K562 (cell line): ENCODE results near the gene MCCD1. TPM values are rescaled to one million over a fixed set of nuclear protein-coding genes. Genes with fewer than 3 reads are reported as not detected.

Source experiments
- ATAC-seq: fragments of 200-7000 bp; cut with Tn5 transposase; 3 replicates; pipeline ENCODE4 v1.9.1; 2020; ENCODE audit warnings: moderate library complexity
- BruUV-seq: library from RNA; stranded (reverse); fragments of 400-500 nt; replicated peaks from 2 replicates; lab custom pipeline; 2021; lab: Mats Ljungman, UMichigan
- CTCF ChIA-PET: fragments of 300-600 bp; formaldehyde crosslinking; extraction: SDS; loops from one replicate; lab custom pipeline; 2021; ENCODE audit warnings: low intra/inter-chr PET ratio; lab: Yijun Ruan, JAX
- POLR2A ChIA-PET: fragments of 300-600, 350-650 bp; sonication (Branson Sonifier 250); formaldehyde crosslinking; extraction: SDS; loops from one replicate; lab custom pipeline; 2021; ENCODE audit warnings: antibody characterized with exemption, inconsistent platforms; lab: Yijun Ruan, JAX
- DNase-seq, 4 experiments: peaks; one replicate each; pipeline versions ENCODE4 v3.0.0 to v3.0.0-alpha.2; 2011 to 2018; ENCODE audit warnings: low spot score in 3 of 4, mixed read lengths in 3 of 4; ENCODE audit errors: extremely low read depth in 1 of 4
- FAIRE-seq: peaks from 2 replicates; lab custom pipeline; 2011; peaks lifted over from hg19 to GRCh38; lab: Jason Lieb, UNC
- H2AFZ ChIP-seq: 2 replicates; pipeline ENCODE4 v1.6.0; 2011; ENCODE audit warnings: low read depth, low read length, control low read depth, inconsistent platforms
- H3K27ac ChIP-seq: fragments of 200-600 bp; 3 replicates; pipeline ENCODE4 v1.8.0; 2011; ENCODE audit warnings: low read depth, mild to moderate bottlenecking, control low read depth, inconsistent platforms, low read length, moderate library complexity, mixed read lengths; ENCODE audit errors: extremely low read depth
- H3K27me3 ChIP-seq, 2 experiments: fragments of 300-600 bp in 1 of 2; 2 replicates in 1 of 2; 3 replicates in 1 of 2; pipeline versions ENCODE4 v1.6.0 to v1.8.0; 2011; ENCODE audit warnings: inconsistent platforms in 2 of 2, low read length in 2 of 2, mild to moderate bottlenecking in 1 of 2, mixed read lengths in 1 of 2, moderate library complexity in 1 of 2; ENCODE audit not compliant: control insufficient read depth in 2 of 2, insufficient read depth in 2 of 2
- H3K36me3 ChIP-seq: fragments of 300-600 bp; 3 replicates; pipeline ENCODE4 v1.8.0; 2011; ENCODE audit warnings: mild to moderate bottlenecking, low read length, inconsistent platforms; ENCODE audit not compliant: control insufficient read depth, insufficient read depth
- H3K4me1 ChIP-seq, 2 experiments: fragments of 200-600 bp in 1 of 2; replicated peaks in 1 of 2; 2 replicates in 1 of 2; 3 replicates in 1 of 2; pipeline versions ENCODE4 v1.5.1 to v1.8.0; 2011; ENCODE audit warnings: inconsistent platforms in 2 of 2, low read length in 2 of 2, mild to moderate bottlenecking in 1 of 2, mixed read lengths in 1 of 2, moderate library complexity in 1 of 2; ENCODE audit not compliant: control insufficient read depth in 2 of 2, insufficient read depth in 2 of 2
- H3K4me2 ChIP-seq: 2 replicates; pipeline ENCODE4 v1.6.1; 2011; ENCODE audit warnings: low read length, control low read depth, inconsistent platforms, mixed read lengths; ENCODE audit not compliant: insufficient read depth
- H3K4me3 ChIP-seq: fragments of 200-600 bp; sonication (generic), shearing (Covaris generic); 2 replicates; pipeline ENCODE4 v1.5.1; 2016; ENCODE audit warnings: control low read depth, inconsistent platforms
- H3K79me2 ChIP-seq: fragments of 200-600 bp; 3 replicates; pipeline ENCODE4 v1.8.0; 2011; ENCODE audit warnings: low read length, inconsistent platforms; ENCODE audit not compliant: control insufficient read depth, insufficient read depth
- H3K9ac ChIP-seq, 2 experiments: 2 replicates each; pipeline versions ENCODE4 v1.6.0 to v1.6.1; 2011; ENCODE audit warnings: low read depth in 2 of 2, low read length in 2 of 2, control low read depth in 1 of 2, inconsistent platforms in 1 of 2, mild to moderate bottlenecking in 1 of 2, mixed read lengths in 1 of 2; ENCODE audit not compliant: insufficient read depth in 1 of 2
- H3K9me1 ChIP-seq: one replicate; pipeline ENCODE4 v1.6.0; 2011; ENCODE audit warnings: inconsistent platforms, mild to moderate bottlenecking, low read length, moderate library complexity; ENCODE audit not compliant: control insufficient read depth, insufficient read depth
- H3K9me3 ChIP-seq: replicated peaks from 2 replicates; pipeline ENCODE4 v1.5.1; 2011; ENCODE audit warnings: low read depth, low read length, inconsistent platforms; ENCODE audit not compliant: control insufficient read depth, insufficient read depth
- H4K20me1 ChIP-seq: replicated peaks from 2 replicates; pipeline ENCODE4 v1.6.1; 2011; ENCODE audit warnings: low read length, inconsistent platforms, mixed read lengths; ENCODE audit not compliant: control insufficient read depth, insufficient read depth
- ATF1 ChIP-seq, 2 experiments: fragments of 450-650 bp in 1 of 2; IDR thresholded peaks; 2 replicates each; pipeline ENCODE4 v1.6.1; 2016; ENCODE audit warnings: missing compliant biosample characterization in 1 of 2, missing genetic modification characterization in 1 of 2
- CREM ChIP-seq: IDR thresholded peaks from 2 replicates; pipeline ENCODE4 v1.6.1; 2014; ENCODE audit warnings: antibody characterized with exemption, low read depth
- EP300 ChIP-seq: IDR thresholded peaks from 2 replicates; pipeline ENCODE4 v1.6.1; 2012; ENCODE audit warnings: low read length, improper control_type of control experiment
- HLTF ChIP-seq: fragments of 450-650 bp; IDR thresholded peaks from 2 replicates; pipeline ENCODE4 v1.6.1; 2016
- HNRNPL ChIP-seq: fragments of 200-400 bp; formaldehyde crosslinking; IDR thresholded peaks from 2 replicates; pipeline ENCODE4 v1.6.1; 2017; ENCODE audit warnings: low read depth, mild to moderate bottlenecking, low read length
- NCOA6 ChIP-seq: fragments of 450-650 bp; IDR thresholded peaks from 2 replicates; pipeline ENCODE4 v1.6.1; 2017; ENCODE audit warnings: mild to moderate bottlenecking
- PHF8 ChIP-seq: fragments of 200-600 bp; sonication (generic); IDR thresholded peaks from 2 replicates; pipeline ENCODE4 v1.6.1; 2012; ENCODE audit warnings: mixed run types, mild to moderate bottlenecking, inconsistent platforms, low read length, moderate library complexity, borderline replicate concordance
- SNRNP70 ChIP-seq: fragments of 200-400 bp; formaldehyde crosslinking; optimal IDR thresholded peaks from 2 replicates; pipeline ENCODE3; 2017; ENCODE audit warnings: low read depth, low read length
- TEAD4 ChIP-seq, 2 experiments: sonication (generic) in 1 of 2; formaldehyde crosslinking in 1 of 2; IDR thresholded peaks; 2 replicates each; pipeline versions ENCODE4 v1.6.1 to v1.8.0; 2012 to 2022; ENCODE audit warnings: borderline replicate concordance in 1 of 2, inconsistent platforms in 1 of 2, low read length in 1 of 2, mild to moderate bottlenecking in 1 of 2, missing genetic modification reagents in 1 of 2
- ZFX ChIP-seq: sonication (generic); formaldehyde crosslinking; IDR thresholded peaks from 2 replicates; pipeline ENCODE4 v1.8.0; 2022; ENCODE audit warnings: mild to moderate bottlenecking, missing genetic modification reagents, moderate library complexity
- WGBS: fragments of 100-300 bp; shearing (Covaris generic); methylation state at CpG from one replicate; pipeline ENCODE4 v1.1.6; 2016; ENCODE audit warnings: low coverage, mixed read lengths; ENCODE audit not compliant: insufficient coverage; ENCODE audit errors: missing lambda C conversion rate; 5-methylcytosine and 5-hydroxymethylcytosine counted together
- in situ Hi-C: fragments of 300-500 bp; cut with MboI; formaldehyde crosslinking; loops from 4 replicates; pipeline ENCODE4 v1.15.0; 2018; ENCODE audit warnings: inconsistent platforms, mixed read lengths
- intact Hi-C: fragments of 100-400 bp; cut with micrococcal nuclease; formaldehyde crosslinking; loops from 2 replicates; pipeline ENCODE4 v1.14.2; 2022
- polyA plus RNA-seq, 8 experiments: library from polyadenylated mRNA; depleted of rRNA in 4 of 8; stranded (reverse) in 5 of 8; unstranded in 3 of 8; fragments of >200 nt; fragmentation: Nextera tagmentation in 2 of 8; fragmentation: Illumina TruSeq in 1 of 8; extraction: Ambion mirVana in 2 of 8; extraction: Trizol in 1 of 8; gene quantifications; 2 replicates each; pipeline versions ENCODE4 v1.2.1 to v1.2.3, GENCODE V29; 2011 to 2014; ENCODE audit warnings: inconsistent platforms in 1 of 8, missing spikeins in 1 of 8
- total RNA-seq, 7 experiments: library from RNA; depleted of rRNA in 6 of 7; stranded (reverse); fragments of >200 nt in 6 of 7; fragmentation: Illumina TruSeq in 2 of 7; extraction: Trizol in 2 of 7; gene quantifications; 2 replicates each; pipeline versions ENCODE4 v1.2.1 to v1.2.3, GENCODE V29; 2011 to 2021; ENCODE audit warnings: low replicate concordance in 1 of 7
- TF ChIP-seq, protein P1 (sequence below): fragments of 150-350 bp; conservative IDR thresholded peaks from 2 replicates; pipeline ENCODE4 v1.6.1; 2014; ENCODE audit warnings: low read length
- TF ChIP-seq, protein P2 (sequence below): sonication (generic); formaldehyde crosslinking; IDR thresholded peaks from 2 replicates; pipeline ENCODE4 v1.8.0; 2022; ENCODE audit warnings: missing genetic modification reagents, mild to moderate bottlenecking, moderate library complexity, borderline replicate concordance

The MCCD1 gene
- total and polyA plus RNA-seq, 9 of the 15 experiments (the other 6 are each of a cell fraction or from before 2014, with no cell fraction given), result not detected

DNA sequence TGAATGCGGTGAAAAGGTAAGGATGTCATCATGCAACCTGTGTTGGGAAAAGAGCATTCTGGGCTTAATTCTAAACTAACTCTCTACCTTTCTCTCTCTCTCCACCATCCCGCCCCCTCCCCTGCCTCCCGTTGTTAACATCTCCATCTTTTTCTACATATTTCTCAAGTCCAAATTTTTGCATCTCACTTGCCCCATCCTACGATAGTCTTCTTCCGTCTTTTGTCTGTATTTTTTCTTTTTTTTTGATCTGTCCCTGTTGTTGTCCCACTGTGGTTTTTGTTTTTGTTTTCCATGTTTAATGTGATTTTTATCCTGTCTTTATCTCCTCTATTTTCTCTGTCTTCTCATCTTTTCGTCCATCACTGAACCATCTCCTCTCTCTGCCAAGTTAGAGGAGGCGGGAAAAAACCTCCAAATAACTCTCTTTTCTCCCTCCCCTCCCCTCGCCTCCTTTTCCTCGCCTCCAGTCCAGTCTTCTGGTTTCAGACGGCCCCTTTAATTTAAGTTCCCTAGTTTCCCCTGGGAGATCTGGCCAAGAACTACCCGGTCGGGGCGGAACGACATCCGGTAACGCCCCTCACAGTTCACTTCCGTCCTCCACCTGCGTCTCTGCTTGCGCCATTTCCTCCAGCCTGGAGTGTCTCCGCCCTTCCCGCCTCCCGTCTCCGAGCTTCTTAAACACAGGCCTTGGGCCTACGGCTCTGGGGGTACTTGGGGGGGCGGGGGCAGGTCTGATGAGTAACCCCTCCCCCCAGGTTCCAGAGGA, 18.4 kb downstream of the MCCD1 start, which contains the start of gene NFKBIL1 (continued):
- TF ChIP-seq SNRNP70, result no peak
- TF ChIP-seq HLTF, result peak; percentile 93; the same call in 1 of the 2 replicates

DNA sequence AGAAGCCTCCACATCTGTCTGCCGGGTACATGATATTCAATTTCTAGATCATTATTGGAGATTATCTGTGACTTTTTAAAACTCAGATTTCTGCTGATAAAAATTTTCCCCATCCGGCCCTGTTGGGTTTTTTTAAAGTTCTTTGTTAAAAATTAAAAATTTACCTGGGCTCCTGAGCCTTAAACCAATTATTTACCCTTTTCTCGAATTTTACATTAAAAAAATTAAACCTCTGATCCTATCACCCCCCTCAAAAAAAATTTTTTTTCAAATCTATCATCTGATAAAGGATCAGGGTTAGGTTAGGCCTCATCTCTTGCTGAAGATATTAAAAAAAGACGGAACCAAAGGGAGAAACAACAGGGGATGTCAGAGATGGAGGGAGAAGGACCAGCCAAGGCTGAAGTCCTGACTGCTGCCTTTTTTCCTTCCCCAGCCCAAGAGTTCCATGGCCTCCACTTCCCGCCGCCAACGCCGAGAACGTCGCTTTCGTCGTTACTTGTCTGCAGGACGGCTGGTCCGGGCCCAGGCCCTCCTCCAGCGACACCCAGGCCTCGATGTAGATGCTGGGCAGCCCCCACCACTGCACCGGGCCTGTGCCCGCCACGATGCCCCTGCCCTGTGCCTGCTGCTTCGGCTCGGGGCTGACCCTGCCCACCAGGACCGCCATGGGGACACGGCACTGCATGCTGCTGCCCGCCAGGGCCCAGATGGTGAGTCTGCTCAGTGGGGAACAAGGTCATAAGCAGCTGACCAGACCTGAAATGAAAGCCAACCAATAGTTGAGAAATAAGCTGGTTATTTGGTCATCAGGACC, 19.2 kb downstream of the MCCD1 start:
- H2AFZ ChIP-seq, result peak overlapping the region; percentile 76
- no peaks in the 10 kb centered on the region for H4K20me1 ChIP-seq
- no peaks in the 10 kb centered on the region for H3K9me1 ChIP-seq
- in situ Hi-C loops, result loop anchor here (5.0 to 25.0 kb wide), 3 partner anchors 49 to 1414 kb away; partner anchors contain the start of genes BRD2, C6orf47, GPANK1 and HLA-DMA
- 14% methylated on average over 24 of the region's 24 CpGs for WGBS
- peak overlapping the region; percentile 81 for H3K27ac ChIP-seq
- ChIA-PET POLR2A (interaction anchor here (0.5 to 5.7 kb wide), 24 partner anchors 9 to 288 kb away, joined by 3 to 38 read pairs (median 4); partner anchors contain the start of genes APOM, BAG6 and GPANK1), CTCF (interaction anchor here (0.5 to 2.3 kb wide), 7 partner anchors 32 to 1039 kb away, joined by 3 to 78 read pairs (median 3); no protein-coding TSS in a partner anchor)
- intact Hi-C loops, result loop anchor here (1.0 to 10.0 kb wide), 7 partner anchors 33 to 314 kb away; partner anchors contain the start of genes GPANK1, HSPA1B, LY6G5C and NEU1
- H3K4me3 ChIP-seq, result peak overlapping the region; percentile 52
- H3K9me3 ChIP-seq, result no peaks in the 10 kb centered on the region
- peak overlapping the region; percentile 96 for H3K4me2 ChIP-seq
- ATAC-seq (peak; percentile 33), DNase-seq (peak in 3 of 4 experiments; percentile 33 to 51 (median 45)), FAIRE-seq (no peak)
- peaks cover 29% of the 10 kb centered on the region for H3K79me2 ChIP-seq
- H3K36me3 ChIP-seq, result peaks cover 35% of the 10 kb centered on the region
- H3K4me1 ChIP-seq, result peaks cover 10 to 13% of the 10 kb centered on the region in 2 experiments; a peak in 4 of 5 replicates
- peak overlapping the region; percentile 91 to 96 for H3K9ac ChIP-seq
- TSS peak; percentile 59 for BruUV-seq
- no peaks in the 10 kb centered on the region for H3K27me3 ChIP-seq
- TF ChIP-seq, protein P1, sequence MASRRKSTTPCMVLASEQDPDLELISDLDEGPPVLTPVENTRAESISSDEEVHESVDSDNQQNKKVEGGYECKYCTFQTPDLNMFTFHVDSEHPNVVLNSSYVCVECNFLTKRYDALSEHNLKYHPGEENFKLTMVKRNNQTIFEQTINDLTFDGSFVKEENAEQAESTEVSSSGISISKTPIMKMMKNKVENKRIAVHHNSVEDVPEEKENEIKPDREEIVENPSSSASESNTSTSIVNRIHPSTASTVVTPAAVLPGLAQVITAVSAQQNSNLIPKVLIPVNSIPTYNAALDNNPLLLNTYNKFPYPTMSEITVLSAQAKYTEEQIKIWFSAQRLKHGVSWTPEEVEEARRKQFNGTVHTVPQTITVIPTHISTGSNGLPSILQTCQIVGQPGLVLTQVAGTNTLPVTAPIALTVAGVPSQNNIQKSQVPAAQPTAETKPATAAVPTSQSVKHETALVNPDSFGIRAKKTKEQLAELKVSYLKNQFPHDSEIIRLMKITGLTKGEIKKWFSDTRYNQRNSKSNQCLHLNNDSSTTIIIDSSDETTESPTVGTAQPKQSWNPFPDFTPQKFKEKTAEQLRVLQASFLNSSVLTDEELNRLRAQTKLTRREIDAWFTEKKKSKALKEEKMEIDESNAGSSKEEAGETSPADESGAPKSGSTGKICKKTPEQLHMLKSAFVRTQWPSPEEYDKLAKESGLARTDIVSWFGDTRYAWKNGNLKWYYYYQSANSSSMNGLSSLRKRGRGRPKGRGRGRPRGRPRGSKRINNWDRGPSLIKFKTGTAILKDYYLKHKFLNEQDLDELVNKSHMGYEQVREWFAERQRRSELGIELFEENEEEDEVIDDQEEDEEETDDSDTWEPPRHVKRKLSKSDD, result 0 out of 2 replicates have a peak, but pooled peaks have one; percentile 7
- TF ChIP-seq ZFX (CRISPR knock-in tag) (peak; percentile 85), TEAD4 (IDR thresholded peaks at IDR 0.05; ENCODE audit: low read length) (0 out of 2 replicates have a peak, but pooled peaks have one; percentile 4), TEAD4 (CRISPR knock-in tag; IDR thresholded peaks at IDR 0.05; ENCODE audit: borderline replicate concordance) (no peak), EP300 (0 out of 2 replicates have a peak, but pooled peaks have one; percentile 9), ATF1 (CRISPR knock-in tag; IDR thresholded peaks at IDR 0.05) (no peak), ATF1 (tag; IDR thresholded peaks at IDR 0.05) (peak; percentile 68; the same call in 1 of the 2 replicates), PHF8 (no peak; the same call in 1 of the 2 replicates), CREM (peak; percentile 35; the same call in 1 of the 2 replicates), HNRNPL (0 out of 2 replicates have a peak, but pooled peaks have one; percentile 76), NCOA6 (no peak)
- TF ChIP-seq, protein P2, sequence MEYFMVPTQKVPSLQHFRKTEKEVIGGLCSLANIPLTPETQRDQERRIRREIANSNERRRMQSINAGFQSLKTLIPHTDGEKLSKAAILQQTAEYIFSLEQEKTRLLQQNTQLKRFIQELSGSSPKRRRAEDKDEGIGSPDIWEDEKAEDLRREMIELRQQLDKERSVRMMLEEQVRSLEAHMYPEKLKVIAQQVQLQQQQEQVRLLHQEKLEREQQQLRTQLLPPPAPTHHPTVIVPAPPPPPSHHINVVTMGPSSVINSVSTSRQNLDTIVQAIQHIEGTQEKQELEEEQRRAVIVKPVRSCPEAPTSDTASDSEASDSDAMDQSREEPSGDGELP, result peak; percentile 87
